ENCODE data around the gene CPEB2.

CPEB2 gene

DNA sequence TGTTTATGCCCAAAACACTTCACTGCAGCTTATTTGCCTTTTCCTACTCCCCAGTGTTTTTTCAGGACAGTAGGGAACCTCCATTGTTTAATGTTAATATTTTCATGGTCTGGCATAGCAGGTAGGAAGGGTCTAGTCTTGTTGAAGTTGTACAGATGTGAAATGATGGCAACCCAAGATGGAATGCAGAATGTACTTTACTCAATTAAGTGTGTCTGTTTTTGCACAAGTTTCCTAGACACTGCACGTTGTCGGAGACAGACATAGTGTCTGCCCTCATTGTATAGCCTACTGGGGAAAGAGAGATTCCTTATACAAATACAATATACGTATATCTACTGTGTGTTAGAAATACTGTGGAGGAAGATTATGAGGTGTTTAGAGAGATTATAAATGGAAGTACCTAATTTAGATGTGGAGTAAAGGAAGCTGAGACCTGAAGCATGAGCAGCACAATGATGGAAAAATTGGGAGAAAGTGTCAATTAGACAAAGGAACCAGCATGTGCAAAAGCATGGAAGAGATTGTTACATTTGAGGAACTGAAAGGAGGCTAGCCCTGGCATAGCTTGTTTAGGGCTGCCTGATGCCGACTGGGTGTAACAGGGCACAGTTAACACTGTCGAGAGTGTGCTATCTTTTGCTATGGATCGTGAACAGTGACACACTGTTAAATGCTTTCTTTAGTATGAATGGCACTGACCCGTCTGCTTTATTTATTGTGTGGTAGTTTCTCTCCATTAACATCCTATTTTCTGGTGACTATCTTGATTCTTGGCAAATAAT, 18.4 kb downstream of the CPEB2 start:
- Histone ChIP-seq H3K4me1 (ENCODE audit: control extremely low read depth in 1 of 4, control insufficient read depth in 4 of 4, insufficient read depth in 4 of 4, low read length in 3 of 4) (peaks cover 0 to 10% (median 0%) of the 10 kb centered on the region in 4 experiments), H3K9me3 (ENCODE audit: control extremely low read depth in 1 of 5, control insufficient read depth in 4 of 5, insufficient read depth in 2 of 5, low read depth in 1 of 5, low read length in 4 of 5) (no peaks in the 10 kb centered on the region), H3K36me3 (ENCODE audit: control insufficient read depth in 4 of 4, insufficient read depth in 4 of 4, low read length in 3 of 4) (peaks cover 0 to 11% (median 8%) of the 10 kb centered on the region in 4 experiments), H3K4me3 (ENCODE audit: control insufficient read depth in 1 of 7, extremely low read depth in 1 of 7, insufficient read depth in 4 of 7, low read depth in 2 of 7, low read length in 6 of 7) (no peak overlapping the region), H3K27ac (ENCODE audit: insufficient read depth in 1 of 2, low read depth in 1 of 2, low read length in 2 of 2, poor library complexity in 1 of 2, severe bottlenecking in 2 of 2) (no peak overlapping the region), H3K27me3 (replicated peaks in 2 of 5; ENCODE audit: control insufficient read depth in 4 of 5, insufficient read depth in 5 of 5, low read length in 4 of 5) (no peaks in the 10 kb centered on the region)
- CTCF ChIA-PET = interaction anchor here (1.2 to 1.5 kb wide), 2 partner anchors 12 to 142 kb away, joined by 3 to 5 read pairs; no protein-coding TSS in a partner anchor
- WGBS (ENCODE audit: insufficient coverage) = 100% methylated on average over 2 of the region's 7 CpGs
- POLR2A ChIA-PET = no interaction called here
- DNase-seq = no peak

DNA sequence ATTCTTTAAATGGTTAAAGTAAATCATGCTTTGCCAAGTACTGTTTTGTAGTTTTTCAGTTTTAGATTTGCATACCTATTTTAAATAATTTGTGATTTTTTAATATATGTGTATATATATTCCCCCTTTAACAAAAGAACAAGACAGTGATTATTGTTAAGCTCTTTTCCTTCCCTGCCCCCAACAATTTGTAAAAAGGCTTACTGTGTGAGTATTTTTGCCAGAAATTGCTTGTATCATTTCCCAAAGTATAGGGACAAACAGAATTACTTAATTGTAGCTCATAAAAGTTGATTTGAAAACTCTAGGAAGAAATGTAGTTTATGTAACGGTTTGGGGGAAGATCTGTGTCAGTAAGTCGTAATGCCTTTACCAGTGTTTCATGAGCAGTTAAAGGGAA, 19.0 kb downstream of the CPEB2 start:
- no peaks in the 10 kb centered on the region for H3K9me3 ChIP-seq (ENCODE audit: control extremely low read depth in 1 of 5, control insufficient read depth in 4 of 5, insufficient read depth in 2 of 5, low read depth in 1 of 5, low read length in 4 of 5)
- peaks cover 0 to 10% (median 0%) of the 10 kb centered on the region in 4 experiments for H3K4me1 ChIP-seq (ENCODE audit: control extremely low read depth in 1 of 4, control insufficient read depth in 4 of 4, insufficient read depth in 4 of 4, low read length in 3 of 4)
- no peak overlapping the region for H3K27ac ChIP-seq (ENCODE audit: insufficient read depth in 1 of 2, low read depth in 1 of 2, low read length in 2 of 2, poor library complexity in 1 of 2, severe bottlenecking in 2 of 2)
- no peak for DNase-seq
- CTCF ChIA-PET = interaction anchor here (1.1 kb wide), 1 partner anchor 18 kb away, joined by 4 read pairs; the partner anchor contains the start of gene CPEB2
- WGBS (ENCODE audit: insufficient coverage) = 50% methylated on average over 2 of the region's 2 CpGs
- peaks cover 0 to 11% (median 8%) of the 10 kb centered on the region in 4 experiments for H3K36me3 ChIP-seq (ENCODE audit: control insufficient read depth in 4 of 4, insufficient read depth in 4 of 4, low read length in 3 of 4)
- POLR2A ChIA-PET = no interaction called here
- no peak overlapping the region for H3K4me3 ChIP-seq (ENCODE audit: control insufficient read depth in 1 of 7, extremely low read depth in 1 of 7, insufficient read depth in 4 of 7, low read depth in 2 of 7, low read length in 6 of 7)
- no peaks in the 10 kb centered on the region for H3K27me3 ChIP-seq (replicated peaks in 2 of 5; ENCODE audit: control insufficient read depth in 4 of 5, insufficient read depth in 5 of 5, low read length in 4 of 5)

DNA sequence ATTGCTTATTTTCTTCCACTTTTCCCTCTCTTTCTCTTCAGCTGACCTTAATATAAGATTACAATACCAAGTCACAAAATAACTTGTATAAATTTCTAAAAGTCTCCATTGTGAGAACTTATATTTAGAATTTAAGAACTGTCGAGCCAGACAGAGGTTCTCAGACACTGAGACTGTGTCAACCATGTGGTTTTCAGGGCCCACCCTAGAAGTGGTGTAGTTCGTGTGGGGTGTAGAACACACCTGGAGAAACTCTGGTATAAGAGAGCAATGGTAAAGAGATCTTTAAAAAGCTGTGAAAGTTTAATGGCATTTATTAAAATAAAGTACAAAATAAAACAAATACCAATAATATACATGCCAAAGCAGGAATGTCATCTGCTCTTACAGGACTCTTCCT, 19.7 kb downstream of the CPEB2 start:
- Histone ChIP-seq H3K4me3 (ENCODE audit: control insufficient read depth in 1 of 7, extremely low read depth in 1 of 7, insufficient read depth in 4 of 7, low read depth in 2 of 7, low read length in 6 of 7) (no peak overlapping the region), H3K36me3 (ENCODE audit: control insufficient read depth in 4 of 4, insufficient read depth in 4 of 4, low read length in 3 of 4) (peaks cover 0 to 11% (median 8%) of the 10 kb centered on the region in 4 experiments), H3K27ac (ENCODE audit: insufficient read depth in 1 of 2, low read depth in 1 of 2, low read length in 2 of 2, poor library complexity in 1 of 2, severe bottlenecking in 2 of 2) (no peak overlapping the region), H3K9me3 (ENCODE audit: control extremely low read depth in 1 of 5, control insufficient read depth in 4 of 5, insufficient read depth in 2 of 5, low read depth in 1 of 5, low read length in 4 of 5) (no peaks in the 10 kb centered on the region), H3K4me1 (ENCODE audit: control extremely low read depth in 1 of 4, control insufficient read depth in 4 of 4, insufficient read depth in 4 of 4, low read length in 3 of 4) (peaks cover 0 to 10% (median 0%) of the 10 kb centered on the region in 4 experiments), H3K27me3 (replicated peaks in 2 of 5; ENCODE audit: control insufficient read depth in 4 of 5, insufficient read depth in 5 of 5, low read length in 4 of 5) (no peaks in the 10 kb centered on the region)
- CTCF ChIA-PET = interaction anchor here (1.1 kb wide), 1 partner anchor 19 kb away, joined by 4 read pairs; the partner anchor contains the start of gene CPEB2
- WGBS (ENCODE audit: insufficient coverage) = no CpG with 5 or more reads among the region's 2 CpGs
- DNase-seq = no peak
- POLR2A ChIA-PET = no interaction called here

DNA sequence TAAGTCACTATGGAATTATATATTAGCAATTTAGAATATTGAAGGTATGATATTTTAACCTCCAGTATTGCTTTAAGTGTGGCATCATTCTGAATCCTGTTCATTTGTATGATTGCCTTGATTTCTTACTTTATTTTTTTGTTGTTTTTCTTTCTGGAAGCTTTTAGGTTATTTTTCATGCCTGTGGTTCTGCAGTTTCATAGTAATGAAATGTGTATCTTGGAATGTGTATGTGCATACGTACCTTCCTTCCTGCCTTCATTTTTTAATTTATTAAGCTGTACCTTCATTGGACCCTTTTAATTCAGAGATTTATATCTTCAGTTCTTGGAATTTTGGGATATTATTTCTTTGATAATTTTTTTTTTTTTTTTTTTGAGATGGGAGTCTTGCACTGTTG, 22.1 kb downstream of the CPEB2 start:
- no peak for DNase-seq
- ChIA-PET POLR2A (no interaction called here), CTCF (interaction anchor here (0.9 to 1.8 kb wide), 3 partner anchors 9 to 19 kb away, joined by 3 to 4 read pairs (median 3); no protein-coding TSS in a partner anchor)
- Histone ChIP-seq H3K9me3 (ENCODE audit: control extremely low read depth in 1 of 5, control insufficient read depth in 4 of 5, insufficient read depth in 2 of 5, low read depth in 1 of 5, low read length in 4 of 5) (no peaks in the 10 kb centered on the region), H3K36me3 (ENCODE audit: control insufficient read depth in 4 of 4, insufficient read depth in 4 of 4, low read length in 3 of 4) (peaks cover 0 to 13% (median 8%) of the 10 kb centered on the region in 4 experiments), H3K27ac (ENCODE audit: insufficient read depth in 1 of 2, low read depth in 1 of 2, low read length in 2 of 2, poor library complexity in 1 of 2, severe bottlenecking in 2 of 2) (no peak overlapping the region), H3K27me3 (replicated peaks in 2 of 5; ENCODE audit: control insufficient read depth in 4 of 5, insufficient read depth in 5 of 5, low read length in 4 of 5) (no peaks in the 10 kb centered on the region), H3K4me1 (ENCODE audit: control extremely low read depth in 1 of 4, control insufficient read depth in 4 of 4, insufficient read depth in 4 of 4, low read length in 3 of 4) (no peaks in the 10 kb centered on the region), H3K4me3 (ENCODE audit: control insufficient read depth in 1 of 7, extremely low read depth in 1 of 7, insufficient read depth in 4 of 7, low read depth in 2 of 7, low read length in 6 of 7) (no peak overlapping the region)
- no CpG with 5 or more reads among the region's 1 CpG for WGBS (ENCODE audit: insufficient coverage)

GRCh38 chr4:15025693-15026092, 23.4 kb downstream of the CPEB2 start:
- H3K27me3 ChIP-seq (replicated peaks in 2 of 5; ENCODE audit: control insufficient read depth in 4 of 5, insufficient read depth in 5 of 5, low read length in 4 of 5) = no peaks in the 10 kb centered on the region
- no peak for DNase-seq
- H3K9me3 ChIP-seq (ENCODE audit: control extremely low read depth in 1 of 5, control insufficient read depth in 4 of 5, insufficient read depth in 2 of 5, low read depth in 1 of 5, low read length in 4 of 5) = no peaks in the 10 kb centered on the region
- no peaks in the 10 kb centered on the region for H3K4me1 ChIP-seq (ENCODE audit: control extremely low read depth in 1 of 4, control insufficient read depth in 4 of 4, insufficient read depth in 4 of 4, low read length in 3 of 4)
- H3K4me3 ChIP-seq (ENCODE audit: control insufficient read depth in 1 of 7, extremely low read depth in 1 of 7, insufficient read depth in 4 of 7, low read depth in 2 of 7, low read length in 6 of 7) = no peak overlapping the region
- H3K36me3 ChIP-seq (ENCODE audit: control insufficient read depth in 4 of 4, insufficient read depth in 4 of 4, low read length in 3 of 4) = peaks cover 0 to 6% (median 3%) of the 10 kb centered on the region in 4 experiments
- ChIA-PET CTCF (no interaction called here), POLR2A (no interaction called here)
- 100% methylated on average over 1 of the region's 5 CpGs for WGBS (ENCODE audit: insufficient coverage)
- no peak overlapping the region for H3K27ac ChIP-seq (ENCODE audit: insufficient read depth in 1 of 2, low read depth in 1 of 2, low read length in 2 of 2, poor library complexity in 1 of 2, severe bottlenecking in 2 of 2)

DNA sequence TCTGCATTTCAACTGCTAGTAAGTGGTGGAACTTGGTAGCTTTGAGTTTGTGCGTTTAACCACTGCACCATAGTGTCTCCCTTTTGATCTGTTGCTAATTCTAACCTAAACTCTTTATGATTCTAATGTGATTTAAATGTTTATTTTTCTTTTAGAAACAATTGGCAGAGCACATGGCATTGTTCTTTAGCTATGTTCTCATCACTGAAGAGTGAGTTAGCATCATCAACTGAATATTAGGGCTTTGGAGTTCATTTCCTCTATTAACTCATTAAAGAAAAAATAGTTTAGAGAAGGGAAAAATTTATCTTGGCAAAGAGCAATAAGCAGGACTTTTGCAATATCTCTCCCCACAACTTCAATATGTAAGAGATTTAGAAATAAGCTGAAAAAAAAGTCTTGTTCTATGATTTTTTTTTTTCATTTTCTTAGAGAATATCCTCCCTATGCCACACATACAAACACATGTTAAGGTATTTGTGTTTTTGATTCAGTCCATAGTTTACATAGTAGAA, 25.7 kb downstream of the CPEB2 start:
- Histone ChIP-seq H3K4me1 (ENCODE audit: control extremely low read depth in 1 of 4, control insufficient read depth in 4 of 4, insufficient read depth in 4 of 4, low read length in 3 of 4) (no peaks in the 10 kb centered on the region), H3K27me3 (replicated peaks in 2 of 5; ENCODE audit: control insufficient read depth in 4 of 5, insufficient read depth in 5 of 5, low read length in 4 of 5) (no peaks in the 10 kb centered on the region), H3K36me3 (ENCODE audit: control insufficient read depth in 4 of 4, insufficient read depth in 4 of 4, low read length in 3 of 4) (peaks cover 0 to 6% (median 0%) of the 10 kb centered on the region in 4 experiments), H3K27ac (ENCODE audit: insufficient read depth in 1 of 2, low read depth in 1 of 2, low read length in 2 of 2, poor library complexity in 1 of 2, severe bottlenecking in 2 of 2) (no peak overlapping the region), H3K9me3 (ENCODE audit: control extremely low read depth in 1 of 5, control insufficient read depth in 4 of 5, insufficient read depth in 2 of 5, low read depth in 1 of 5, low read length in 4 of 5) (no peaks in the 10 kb centered on the region), H3K4me3 (ENCODE audit: control insufficient read depth in 1 of 7, extremely low read depth in 1 of 7, insufficient read depth in 4 of 7, low read depth in 2 of 7, low read length in 6 of 7) (no peak overlapping the region)
- ChIA-PET POLR2A (no interaction called here), CTCF (interaction anchor here (1.3 kb wide), 1 partner anchor 11 kb away, joined by 4 read pairs; no protein-coding TSS in a partner anchor)
- DNase-seq = no peak
- WGBS (ENCODE audit: insufficient coverage) = no CpG with 5 or more reads among the region's 1 CpG

GRCh38 chr4:15031197-15031596, 28.9 kb downstream of the CPEB2 start:
- ChIA-PET POLR2A (no interaction called here), CTCF (no interaction called here)
- H3K4me1 ChIP-seq (ENCODE audit: control extremely low read depth in 1 of 4, control insufficient read depth in 4 of 4, insufficient read depth in 4 of 4, low read length in 3 of 4) = no peaks in the 10 kb centered on the region
- DNase-seq = no peak
- H3K4me3 ChIP-seq (ENCODE audit: control insufficient read depth in 1 of 7, extremely low read depth in 1 of 7, insufficient read depth in 4 of 7, low read depth in 2 of 7, low read length in 6 of 7) = no peak overlapping the region
- H3K36me3 ChIP-seq (ENCODE audit: control insufficient read depth in 4 of 4, insufficient read depth in 4 of 4, low read length in 3 of 4) = peaks cover 0 to 16% (median 4%) of the 10 kb centered on the region in 4 experiments
- H3K9me3 ChIP-seq (ENCODE audit: control extremely low read depth in 1 of 5, control insufficient read depth in 4 of 5, insufficient read depth in 2 of 5, low read depth in 1 of 5, low read length in 4 of 5) = no peaks in the 10 kb centered on the region
- H3K27me3 ChIP-seq (replicated peaks in 2 of 5; ENCODE audit: control insufficient read depth in 4 of 5, insufficient read depth in 5 of 5, low read length in 4 of 5) = no peaks in the 10 kb centered on the region
- no CpG with 5 or more reads among the region's 2 CpGs for WGBS (ENCODE audit: insufficient coverage)
- no peak overlapping the region for H3K27ac ChIP-seq (ENCODE audit: insufficient read depth in 1 of 2, low read depth in 1 of 2, low read length in 2 of 2, poor library complexity in 1 of 2, severe bottlenecking in 2 of 2)
